ENCODE data around the gene TMEM201. TPM values are rescaled to one million over a fixed set of nuclear protein-coding genes. Genes with fewer than 3 reads are reported as not detected.
"Not testable (repeated sequence)": the region's sequence is repeated elsewhere in the genome, so short reads cannot be mapped to it uniquely, and the experiment has no call there.

TMEM201 gene
- polyA plus RNA-seq, 2 of the 4 experiments (the other 2 are of a cell fraction) = 1.9 to 8.7 TPM

GRCh38 chr1:9569267-9569666 is 19.4 kb upstream of the TMEM201 start:
- ChIA-PET CTCF (interaction anchor here (1.1 to 1.6 kb wide), 2 partner anchors 74 to 82 kb away, joined by 3 to 8 read pairs; no protein-coding TSS in a partner anchor), POLR2A (no interaction called here)
- TF ChIP-seq HOXB5 (CRISPR knock-in tag; IDR thresholded peaks at IDR 0.05) (no peak), CBX2 (IDR thresholded peaks at IDR 0.05; ENCODE audit: borderline replicate concordance, low read depth) (no peak), CHD4 (IDR thresholded peaks at IDR 0.05; ENCODE audit: borderline replicate concordance) (no peak), SMC3 (IDR thresholded peaks at IDR 0.05) (no peak), MAZ (IDR thresholded peaks at IDR 0.05; ENCODE audit: borderline replicate concordance, low read depth, low read length) (no peak), ESRRA (IDR thresholded peaks at IDR 0.05; ENCODE audit: borderline replicate concordance, low read length) (no peak), ZNF302 (CRISPR knock-in tag; IDR thresholded peaks at IDR 0.05) (no peak), CTCF (IDR thresholded peaks at IDR 0.05) (no peak), SREBF2 (IDR thresholded peaks at IDR 0.05) (no peak), FOXS1 (CRISPR knock-in tag; IDR thresholded peaks at IDR 0.05) (no peak)
- Histone ChIP-seq H3K4me1 (no peaks in the 10 kb centered on the region), H3K27ac (no peak overlapping the region), H3K4me3 (no peak overlapping the region), H3K4me2 (no peak overlapping the region), H3K9me3 (no peaks in the 10 kb centered on the region)
- DNase-seq (ENCODE audit: low read depth in 1 of 2, low spot score in 1 of 2) (no peak), ATAC-seq (no peak), FAIRE-seq (no peak)
- 67% methylated on average over 1 of the region's 1 CpG for WGBS (ENCODE audit: missing lambda C conversion rate)

GRCh38 chr1:9570886-9571529 is 17.7 kb upstream of the TMEM201 start:
- WGBS (ENCODE audit: missing lambda C conversion rate) = 87% methylated on average over 15 of the region's 16 CpGs
- POLR2A ChIA-PET; H3K4me1 ChIP-seq; ATAC-seq; DNase-seq (ENCODE audit: low read depth in 1 of 2, low spot score in 1 of 2); H3K4me2 ChIP-seq; FAIRE-seq; H3K27ac ChIP-seq; H3K4me3 ChIP-seq; H3K9me3 ChIP-seq: not testable (repeated sequence)
- CTCF ChIA-PET = interaction anchor here (1.6 kb wide), 1 partner anchor 76 kb away, joined by 8 read pairs; no protein-coding TSS in a partner anchor

- ChIA-PET CTCF (interaction anchor here (0.5 to 2.4 kb wide), 12 partner anchors 11 to 328 kb away, joined by 3 to 20 read pairs (median 4); no protein-coding TSS in a partner anchor), POLR2A (no interaction called here)
- H3K27ac ChIP-seq = no peak overlapping the region
- ATAC-seq = 0 out of 6 replicates have a peak, but pooled peaks of 1 of the 2 experiments have one; percentile 44
- H3K4me3 ChIP-seq = no peak overlapping the region
- H3K4me2 ChIP-seq = no peak overlapping the region
- H3K4me1 ChIP-seq = no peaks in the 10 kb centered on the region
- no peak for FAIRE-seq
- 75% methylated on average over 2 of the region's 2 CpGs for WGBS (ENCODE audit: missing lambda C conversion rate)
- peak in 1 of 2 experiments; percentile 17 for DNase-seq (ENCODE audit: low read depth in 1 of 2, low spot score in 1 of 2)
- H3K9me3 ChIP-seq = no peaks in the 10 kb centered on the region
- TF ChIP-seq RAD21 (conservative IDR thresholded peaks at IDR 0.05 in 1 of 2, IDR thresholded peaks at IDR 0.05 in 1 of 2) (peak; percentile 50 to 52; a peak in 4 of 5 replicates), CTCF (IDR thresholded peaks at IDR 0.05) (peak; percentile 54), PBX3 (IDR thresholded peaks at IDR 0.05) (no peak)
These were observed 15.0 kb upstream of the TMEM201 start for GRCh38 chr1:9573723-9574122.

- CTCF ChIA-PET = interaction anchor here (0.6 to 1.1 kb wide), 3 partner anchors 12 to 286 kb away, joined by 3 to 4 read pairs (median 3); no protein-coding TSS in a partner anchor
- no peaks in the 10 kb centered on the region for H3K4me1 ChIP-seq
- ATAC-seq (no peak), DNase-seq (ENCODE audit: low read depth in 1 of 2, low spot score in 1 of 2) (no peak), FAIRE-seq (no peak)
- no peak overlapping the region for H3K4me3 ChIP-seq
- H3K9me3 ChIP-seq = no peaks in the 10 kb centered on the region
- POLR2A ChIA-PET = no interaction called here
- no peak overlapping the region for H3K4me2 ChIP-seq
- no peak for TF ChIP-seq FOSL2 (IDR thresholded peaks at IDR 0.05)
- TF ChIP-seq FOSL2 (CRISPR knock-in tag; IDR thresholded peaks at IDR 0.05) = no peak
- no peak for TF ChIP-seq BCL3 (IDR thresholded peaks at IDR 0.05)
- H3K27ac ChIP-seq = no peak overlapping the region
- 91% methylated on average over 6 of the region's 6 CpGs for WGBS (ENCODE audit: missing lambda C conversion rate)
These were observed 13.2 kb upstream of the TMEM201 start for GRCh38 chr1:9575486-9575885.

Data from A549 (cell line).